HG03469 (cell line): ENCODE data around the gene PCNT.

Experiments used
- ATAC-seq: cut with Tn5 transposase; IDR thresholded peaks from one replicate; pipeline ENCODE4 v1.9.1; 2021; ENCODE audit warnings: mild to moderate bottlenecking, moderate library complexity, moderate number of reproducible peaks; ENCODE audit not compliant: unreplicated experiment

Gene PCNT

GRCh38 chr21:46377789-46378188 is 53.8 kb downstream of the PCNT start:
- ATAC-seq, result no peak

GRCh38 chr21:46379105-46379504 is 55.1 kb downstream of the PCNT start:
- no peak for ATAC-seq

GRCh38 chr21:46379691-46380090 is 55.7 kb downstream of the PCNT start:
- no peak for ATAC-seq

GRCh38 chr21:46381541-46381940 is 57.6 kb downstream of the PCNT start:
- ATAC-seq, result no peak

- no peak for ATAC-seq
Measured at GRCh38 chr21:46384556-46384955, 60.6 kb downstream of the PCNT start.

- no peak for ATAC-seq
Measured at GRCh38 chr21:46385846-46386733, 62.1 kb downstream of the PCNT start.

GRCh38 chr21:46386734-46387088 is 62.8 kb downstream of the PCNT start:
- no peak for ATAC-seq

- ATAC-seq, result no peak
Measured at GRCh38 chr21:46388206-46388880, 64.4 kb downstream of the PCNT start.

GRCh38 chr21:46388896-46389295 is 64.9 kb downstream of the PCNT start:
- ATAC-seq, result no peak

- ATAC-seq, result no peak
Measured at GRCh38 chr21:46390603-46391545, 66.9 kb downstream of the PCNT start.

GRCh38 chr21:46391773-46392172 is 67.8 kb downstream of the PCNT start:
- ATAC-seq, result no peak

GRCh38 chr21:46392921-46393320 is 69.0 kb downstream of the PCNT start:
- no peak for ATAC-seq

- no peak for ATAC-seq
Measured at GRCh38 chr21:46393451-46393940, 69.5 kb downstream of the PCNT start.

- ATAC-seq, result no peak
Measured at GRCh38 chr21:46393941-46394594, 70.1 kb downstream of the PCNT start.

GRCh38 chr21:46394595-46395104 is 70.7 kb downstream of the PCNT start:
- ATAC-seq, result no peak

GRCh38 chr21:46397211-46397905 is 73.4 kb downstream of the PCNT start:
- no peak for ATAC-seq

GRCh38 chr21:46397993-46398392 is 74.0 kb downstream of the PCNT start:
- no peak for ATAC-seq

GRCh38 chr21:46399129-46399528 is 75.2 kb downstream of the PCNT start:
- no peak for ATAC-seq

- ATAC-seq, result no peak
Measured at GRCh38 chr21:46399686-46400085, 75.7 kb downstream of the PCNT start.
